ENCODE data around the gene NACA2.
"Not testable (repeated sequence)": the region's sequence is repeated elsewhere in the genome, so short reads cannot be mapped to it uniquely, and the experiment has no call there.

Gene NACA2

GRCh38 chr17:61599608-61600007, 8.6 kb upstream of the NACA2 start:
- no peak for DNase-seq (ENCODE audit: low read depth in 2 of 2)

- no peak for DNase-seq (ENCODE audit: low read depth in 2 of 2)
Observed at GRCh38 chr17:61598014-61598413, 7.0 kb upstream of the NACA2 start.

GRCh38 chr17:61597607-61598006, 6.6 kb upstream of the NACA2 start:
- no peak for DNase-seq (ENCODE audit: low read depth in 2 of 2)

GRCh38 chr17:61595418-61596186, 4.6 kb upstream of the NACA2 start:
- no peak for DNase-seq (ENCODE audit: low read depth in 2 of 2)

- no peak for DNase-seq (ENCODE audit: low read depth in 2 of 2)
Observed at GRCh38 chr17:61594294-61594825, 3.3 kb upstream of the NACA2 start.

GRCh38 chr17:61593426-61593825, 2.4 kb upstream of the NACA2 start:
- DNase-seq (ENCODE audit: low read depth in 2 of 2): no peak

- no peak for DNase-seq (ENCODE audit: low read depth in 2 of 2)
Observed at GRCh38 chr17:61591930-61592329, 911 bp upstream of the NACA2 start.

- DNase-seq (ENCODE audit: low read depth in 2 of 2): no peak
Observed at GRCh38 chr17:61589990-61590389, 1.0 kb downstream of the NACA2 start.

GRCh38 chr17:61587807-61588660, 3.0 kb downstream of the NACA2 start:
- no peak for DNase-seq (ENCODE audit: low read depth in 2 of 2)

GRCh38 chr17:61587242-61587641, 3.8 kb downstream of the NACA2 start:
- DNase-seq (ENCODE audit: low read depth in 2 of 2): no peak

GRCh38 chr17:61586622-61587021, 4.4 kb downstream of the NACA2 start:
- DNase-seq (ENCODE audit: low read depth in 2 of 2): not testable (repeated sequence)

GRCh38 chr17:61586031-61586566, 4.9 kb downstream of the NACA2 start:
- DNase-seq (ENCODE audit: low read depth in 2 of 2): no peak

- DNase-seq (ENCODE audit: low read depth in 2 of 2): no peak
Observed at GRCh38 chr17:61584866-61585265, 6.2 kb downstream of the NACA2 start.

GRCh38 chr17:61584266-61584665, 6.8 kb downstream of the NACA2 start:
- DNase-seq (ENCODE audit: low read depth in 2 of 2): no peak

GRCh38 chr17:61583660-61584264, 7.3 kb downstream of the NACA2 start:
- DNase-seq (ENCODE audit: low read depth in 2 of 2): no peak

- DNase-seq (ENCODE audit: low read depth in 2 of 2): no peak
Observed at GRCh38 chr17:61583242-61583641, 7.8 kb downstream of the NACA2 start.

GRCh38 chr17:61582593-61582992, 8.4 kb downstream of the NACA2 start:
- DNase-seq (ENCODE audit: low read depth in 2 of 2): no peak

GRCh38 chr17:61581611-61582349, 9.2 kb downstream of the NACA2 start:
- DNase-seq (ENCODE audit: low read depth in 2 of 2): no peak

- no peak for DNase-seq (ENCODE audit: low read depth in 2 of 2)
Observed at GRCh38 chr17:61580502-61580901, 10.5 kb downstream of the NACA2 start.

GRCh38 chr17:61579961-61580360, 11.1 kb downstream of the NACA2 start:
- no peak for DNase-seq (ENCODE audit: low read depth in 2 of 2)

- DNase-seq (ENCODE audit: low read depth in 2 of 2): no peak
Observed at GRCh38 chr17:61579347-61579746, 11.7 kb downstream of the NACA2 start.
